Hippocampal formation (tissue), 2 donors: ENCODE data around the gene ZBTB18.
"Not testable (repeated sequence)": the region's sequence is repeated elsewhere in the genome, so short reads cannot be mapped to it uniquely, and the experiment has no call there.

Source experiments
- DNase-seq, 2 donors: peaks; one replicate each; lab custom pipeline; 2025; lab: John Stamatoyannopoulos, UW

ZBTB18 gene

GRCh38 chr1:244041466-244042120 lies 9.5 kb upstream of the ZBTB18 start:
- DNase-seq, result no peak

GRCh38 chr1:244042293-244042692 lies 8.8 kb upstream of the ZBTB18 start:
- no peak for DNase-seq

- DNase-seq, result no peak
Observed at GRCh38 chr1:244044423-244044822, 6.7 kb upstream of the ZBTB18 start.

- DNase-seq, result not testable (repeated sequence)
Observed at GRCh38 chr1:244046254-244046653, 4.8 kb upstream of the ZBTB18 start.

- peak in 1 of 2 donors; percentile 48 for DNase-seq
Observed at GRCh38 chr1:244046907-244047611, 4.0 kb upstream of the ZBTB18 start.

- DNase-seq, result peak in 1 of 2 donors; percentile 56
Observed at GRCh38 chr1:244047621-244048255, 3.3 kb upstream of the ZBTB18 start.

- DNase-seq, result peak; percentile 99 to 100
Observed at GRCh38 chr1:244048256-244049161, 2.6 kb upstream of the ZBTB18 start.

- peak; percentile 60 to 75 for DNase-seq
Observed at GRCh38 chr1:244049162-244050013, 1.7 kb upstream of the ZBTB18 start.

GRCh38 chr1:244050014-244050834 lies 859 bp upstream of the ZBTB18 start:
- DNase-seq, result peak in 1 of 2 donors; percentile 36

GRCh38 chr1:244052016-244052727 lies 1.1 kb downstream of the ZBTB18 start:
- peak in 1 of 2 donors; percentile 45 for DNase-seq

GRCh38 chr1:244052728-244053312 lies 1.7 kb downstream of the ZBTB18 start:
- DNase-seq, result no peak

- peak; percentile 77 to 86 for DNase-seq
Observed at GRCh38 chr1:244053831-244054230, 2.7 kb downstream of the ZBTB18 start.

GRCh38 chr1:244054247-244054923 lies 3.3 kb downstream of the ZBTB18 start:
- peak; percentile 35 to 77 for DNase-seq

- no peak for DNase-seq
Observed at GRCh38 chr1:244054924-244055263, 3.8 kb downstream of the ZBTB18 start.

GRCh38 chr1:244056577-244056976 lies 5.5 kb downstream of the ZBTB18 start:
- DNase-seq, result no peak

- DNase-seq, result peak in 1 of 2 donors; percentile 23
Observed at GRCh38 chr1:244057474-244058385, 6.6 kb downstream of the ZBTB18 start.

GRCh38 chr1:244060117-244060516 lies 9.0 kb downstream of the ZBTB18 start:
- DNase-seq, result no peak
